Uterus (tissue), 4 donors: Measurements from ENCODE around the gene HIGD1C. TPM values are rescaled to one million over a fixed set of nuclear protein-coding genes. Genes with fewer than 3 reads are reported as not detected.

Experiments
- DNase-seq, 2 donors: peaks; one replicate each; pipeline ENCODE4 v3.0.0-alpha.2; 2019 to 2020
- H3K27ac ChIP-seq, 2 donors: fragments of 200-600 bp; sonication (generic); 1 replicate in 1 of 2; 2 replicates in 1 of 2; pipeline ENCODE4 v1.5.1; 2016 to 2018
- H3K27me3 ChIP-seq, 2 donors: fragments of 200-600 bp; sonication (generic); one replicate each; pipeline ENCODE4 v1.5.1; 2018 to 2019; ENCODE audit warnings: control low read depth in 1 of 2
- H3K36me3 ChIP-seq, 2 donors: fragments of 200-600 bp; sonication (generic); one replicate each; pipeline ENCODE4 v1.5.1; 2019; ENCODE audit warnings: control low read depth in 1 of 2
- H3K4me1 ChIP-seq, 2 donors: fragments of 200-600 bp; sonication (generic); one replicate each; pipeline ENCODE4 v1.5.1; 2018 to 2019; ENCODE audit warnings: control low read depth in 1 of 2
- H3K4me3 ChIP-seq, 2 donors: fragments of 200-600 bp; sonication (generic); 1 replicate in 1 of 2; 2 replicates in 1 of 2; pipeline ENCODE4 v1.5.1; 2018 to 2019; ENCODE audit warnings: mild to moderate bottlenecking in 1 of 2
- H3K9me3 ChIP-seq, 2 donors: fragments of 200-600 bp; sonication (generic); one replicate each; pipeline ENCODE4 v1.5.1; 2019; ENCODE audit warnings: control low read depth in 1 of 2
- CTCF ChIP-seq, 4 experiments: fragments of 200-600 bp in 2 of 4; fragments of 450-650 bp in 2 of 4; sonication (generic) in 2 of 4; IDR thresholded peaks; one replicate each; pipeline ENCODE4 v1.5.1; 2016 to 2019; ENCODE audit warnings: antibody characterized with exemption in 4 of 4, mild to moderate bottlenecking in 2 of 4, moderate library complexity in 1 of 4
- POLR2A ChIP-seq, 2 donors: fragments of 450-650 bp; IDR thresholded peaks; one replicate each; pipeline ENCODE4 v1.6.1; 2016; ENCODE audit warnings: antibody characterized with exemption in 2 of 2, mild to moderate bottlenecking in 1 of 2, moderate library complexity in 1 of 2
- intact Hi-C: fragments of 100-400 bp; cut with DNase I; formaldehyde crosslinking; loops from one replicate; pipeline ENCODE4 v1.15.1; 2023; ENCODE audit warnings: low total_unique reads
- total RNA-seq, 4 donors: library from RNA; depleted of rRNA in 3 of 4; stranded (reverse); fragments of >200 nt in 3 of 4; gene quantifications; one replicate each; pipeline versions ENCODE4 v1.1.0 to v1.2.4, GENCODE V29; 2014 to 2023
- donor health status: DM: yes; HTN: yes; CAD: no.

The HIGD1C gene
- total RNA-seq, 4 donors from 2014 or later: not detected

GRCh38 chr12:50984586-50985298 is 32.4 kb downstream of the HIGD1C start:
- no peaks in the 10 kb centered on the region for H3K27me3 ChIP-seq
- H3K4me3 ChIP-seq: no peak overlapping the region
- H3K4me1 ChIP-seq: no peaks in the 10 kb centered on the region
- H3K27ac ChIP-seq: peak overlapping the region; percentile 60 to 81
- TF ChIP-seq POLR2A (IDR thresholded peaks at IDR 0.05) (no peak), CTCF (IDR thresholded peaks at IDR 0.05) (no peak)
- intact Hi-C loops: no loop called here
- no peaks in the 10 kb centered on the region for H3K9me3 ChIP-seq
- H3K36me3 ChIP-seq: no peaks in the 10 kb centered on the region
- no peak for DNase-seq

GRCh38 chr12:50985322-50985721 is 33.0 kb downstream of the HIGD1C start:
- H3K27ac ChIP-seq: peak overlapping the region; percentile 60 to 81
- TF ChIP-seq POLR2A (IDR thresholded peaks at IDR 0.05) (no peak), CTCF (IDR thresholded peaks at IDR 0.05) (no peak)
- H3K27me3 ChIP-seq: no peaks in the 10 kb centered on the region
- H3K9me3 ChIP-seq: no peaks in the 10 kb centered on the region
- no peak overlapping the region for H3K4me3 ChIP-seq
- H3K4me1 ChIP-seq: no peaks in the 10 kb centered on the region
- no peaks in the 10 kb centered on the region for H3K36me3 ChIP-seq
- peak in 1 of 2 donors; percentile 23 for DNase-seq
- intact Hi-C loops: no loop called here

DNA sequence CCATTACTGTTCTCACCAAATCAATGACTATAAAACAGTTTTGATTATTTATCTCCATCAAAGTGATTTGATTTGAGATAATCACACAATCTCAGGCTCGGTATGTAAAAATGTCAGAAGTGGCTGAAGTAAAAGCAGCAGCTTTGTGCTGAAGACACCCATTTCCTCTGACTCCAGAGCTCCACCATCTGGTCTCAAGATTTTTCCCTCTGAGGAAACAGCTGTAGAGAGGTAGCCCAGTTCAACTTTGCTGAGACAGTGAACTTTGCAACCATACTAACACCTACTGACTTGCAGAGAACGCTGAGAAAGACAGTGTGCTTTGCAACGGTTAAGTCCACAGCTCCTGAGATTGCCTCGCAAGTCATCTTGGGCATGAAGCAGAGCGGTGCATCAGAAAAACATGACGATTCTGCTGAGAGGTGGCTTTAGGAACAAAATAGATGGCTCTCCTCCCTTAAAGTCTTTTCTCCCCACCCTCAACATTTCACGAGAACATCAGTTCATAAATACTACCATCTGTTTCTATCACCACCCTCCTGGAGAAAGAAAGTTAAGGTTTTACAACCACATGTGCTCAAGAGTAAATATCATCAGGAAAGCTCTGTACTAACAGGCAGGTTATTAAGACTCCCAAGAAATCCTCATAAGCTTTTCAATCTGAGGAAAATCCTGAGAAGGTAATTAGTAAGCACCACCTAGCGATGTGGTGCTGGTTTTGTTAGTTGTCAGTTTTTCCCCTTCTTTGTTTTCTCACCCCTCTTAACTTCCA is 34.8 kb downstream of the HIGD1C start:
- peak overlapping the region; percentile 5 to 81 for H3K27ac ChIP-seq
- no peaks in the 10 kb centered on the region for H3K27me3 ChIP-seq
- no peaks in the 10 kb centered on the region for H3K36me3 ChIP-seq
- H3K9me3 ChIP-seq: no peaks in the 10 kb centered on the region
- peak; percentile 34 to 66 for DNase-seq
- intact Hi-C loops: loop anchor here (2.0 kb wide), 1 partner anchor 162 kb away; no protein-coding TSS in a partner anchor
- TF ChIP-seq CTCF (IDR thresholded peaks at IDR 0.05): peak; percentile 53 to 78 (median 72)
- TF ChIP-seq POLR2A (IDR thresholded peaks at IDR 0.05): no peak
- no peak overlapping the region for H3K4me3 ChIP-seq
- H3K4me1 ChIP-seq: no peaks in the 10 kb centered on the region

GRCh38 chr12:50988051-50988450 is 35.7 kb downstream of the HIGD1C start:
- no peaks in the 10 kb centered on the region for H3K36me3 ChIP-seq
- no peak for TF ChIP-seq CTCF (IDR thresholded peaks at IDR 0.05)
- no peak for TF ChIP-seq POLR2A (IDR thresholded peaks at IDR 0.05)

DNA sequence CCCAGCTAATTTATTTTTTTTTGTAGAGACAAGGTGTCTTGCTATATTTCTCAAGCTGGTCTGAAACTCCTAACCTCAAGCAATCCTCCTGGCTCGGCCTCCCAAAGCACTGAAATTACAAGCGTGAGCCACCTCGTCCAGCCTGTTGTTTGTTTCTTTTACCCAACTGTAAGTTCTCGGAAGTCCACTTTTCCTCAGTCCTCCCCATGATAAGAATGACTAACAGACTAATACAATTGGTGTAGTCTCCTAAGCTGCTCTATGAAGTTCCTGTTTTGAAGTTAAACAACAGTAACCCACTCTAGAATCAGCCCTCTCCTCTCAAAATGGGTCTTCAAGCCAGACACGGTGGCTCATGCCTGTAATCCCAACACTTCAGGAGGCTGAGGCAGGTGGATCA is 36.5 kb downstream of the HIGD1C start:
- Histone ChIP-seq H3K36me3 (no peaks in the 10 kb centered on the region), H3K9me3 (no peaks in the 10 kb centered on the region), H3K27me3 (no peaks in the 10 kb centered on the region), H3K4me1 (no peaks in the 10 kb centered on the region), H3K4me3 (no peak overlapping the region), H3K27ac (no peak overlapping the region)
- TF ChIP-seq CTCF (IDR thresholded peaks at IDR 0.05) (no peak), POLR2A (IDR thresholded peaks at IDR 0.05) (no peak)
- intact Hi-C loops: no loop called here
- no peak for DNase-seq

More at GRCh38 chr12:50988051-50988450, 35.7 kb downstream of the HIGD1C start:
- DNase-seq: no peak
- Histone ChIP-seq H3K27me3 (no peaks in the 10 kb centered on the region), H3K4me3 (no peak overlapping the region), H3K9me3 (no peaks in the 10 kb centered on the region), H3K4me1 (no peaks in the 10 kb centered on the region), H3K27ac (no peak overlapping the region)
- intact Hi-C loops: no loop called here
